Peyer's patch (tissue), 4 donors: Measurements from ENCODE around the gene VDAC1. TPM values are rescaled to one million over a fixed set of nuclear protein-coding genes. Genes with fewer than 3 reads are reported as not detected.
"Not testable (repeated sequence)": the region's sequence is repeated elsewhere in the genome, so short reads cannot be mapped to it uniquely, and the experiment has no call there.

Experiments used
- DNase-seq, 3 donors: peaks; one replicate each; pipeline ENCODE4 v3.0.0-alpha.2; 2017 to 2019
- H3K27ac ChIP-seq, 4 donors: fragments of 200-600 bp; sonication (generic); one replicate each; pipeline ENCODE4 v1.5.1; 2016 to 2019
- H3K27me3 ChIP-seq, 2 donors: fragments of 200-600 bp; sonication (generic); one replicate each; pipeline ENCODE4 v1.5.1; 2019
- H3K36me3 ChIP-seq, 3 donors: fragments of 200-600 bp; sonication (generic); one replicate each; pipeline ENCODE4 v1.5.1; 2016 to 2019
- H3K4me1 ChIP-seq, 4 donors: fragments of 200-600 bp; sonication (generic); one replicate each; pipeline ENCODE4 v1.5.1; 2016 to 2019
- H3K4me3 ChIP-seq, 4 donors: fragments of 200-600 bp; sonication (generic); 1 replicate in 3 of 4; 2 replicates in 1 of 4; pipeline ENCODE4 v1.5.1; 2016 to 2019; ENCODE audit warnings: mild to moderate bottlenecking in 1 of 4
- H3K9me3 ChIP-seq, 4 donors: fragments of 200-600 bp; sonication (generic); one replicate each; pipeline ENCODE4 v1.5.1; 2016 to 2019; ENCODE audit warnings: mild to moderate bottlenecking in 1 of 4
- CTCF ChIP-seq, 6 experiments: fragments of 450-650 bp in 4 of 6; fragments of 200-600 bp in 2 of 6; sonication (generic) in 1 of 6; IDR thresholded peaks; one replicate each; pipeline ENCODE4 v1.5.1; 2017 to 2019; ENCODE audit warnings: antibody characterized with exemption in 6 of 6, mild to moderate bottlenecking in 3 of 6, moderate library complexity in 1 of 6
- POLR2A ChIP-seq, 2 donors: fragments of 450-650 bp; IDR thresholded peaks; one replicate each; pipeline ENCODE4 v1.5.1; 2017; ENCODE audit warnings: antibody characterized with exemption in 2 of 2, mild to moderate bottlenecking in 2 of 2, moderate library complexity in 2 of 2
- total RNA-seq, 4 donors: library from RNA; depleted of rRNA; stranded (reverse); fragments of >200 nt; gene quantifications; one replicate each; pipeline ENCODE4 v1.1.0, GENCODE V29; 2016

VDAC1 gene
- total RNA-seq, 4 donors from 2014 or later = 120 to 289 (median 181) TPM

DNA sequence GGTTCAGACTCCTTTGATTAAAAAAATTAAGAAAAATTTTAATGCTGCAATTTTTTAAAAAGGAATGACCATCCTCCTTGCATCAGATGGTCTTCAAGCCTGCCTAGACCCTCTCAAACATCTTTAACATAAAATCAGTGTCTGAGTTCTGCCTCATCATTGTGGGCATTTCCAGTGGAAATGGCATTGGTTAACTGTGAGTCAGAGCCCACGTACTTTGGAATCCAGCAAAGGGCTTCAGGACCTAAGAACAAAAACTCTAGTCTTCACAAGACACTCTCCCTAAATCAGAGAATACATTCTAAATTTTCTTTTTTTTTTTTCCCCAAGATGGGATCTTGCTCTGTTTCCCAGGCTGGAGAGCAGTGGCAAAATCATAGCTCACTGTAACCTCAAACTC lies 26.9 kb downstream of the VDAC1 start:
- H3K36me3 ChIP-seq = peaks cover 0 to 80% (median 0%) of the 10 kb centered on the region in 3 donors
- no peaks in the 10 kb centered on the region for H3K9me3 ChIP-seq
- H3K27ac ChIP-seq = no peak overlapping the region
- no peak for TF ChIP-seq CTCF (IDR thresholded peaks at IDR 0.05)
- no peak for TF ChIP-seq POLR2A (IDR thresholded peaks at IDR 0.05)
- no peak for DNase-seq
- H3K27me3 ChIP-seq = no peaks in the 10 kb centered on the region
- no peaks in the 10 kb centered on the region for H3K4me1 ChIP-seq
- no peak overlapping the region for H3K4me3 ChIP-seq

GRCh38 chr5:133977161-133977787 lies 27.5 kb downstream of the VDAC1 start:
- Histone ChIP-seq H3K27ac (no peak overlapping the region), H3K27me3 (no peaks in the 10 kb centered on the region), H3K4me3 (no peak overlapping the region), H3K36me3 (peaks cover 0 to 80% (median 0%) of the 10 kb centered on the region in 3 donors), H3K4me1 (no peaks in the 10 kb centered on the region), H3K9me3 (no peaks in the 10 kb centered on the region)
- no peak for DNase-seq
- TF ChIP-seq POLR2A (IDR thresholded peaks at IDR 0.05) = no peak
- TF ChIP-seq CTCF (IDR thresholded peaks at IDR 0.05) = no peak

GRCh38 chr5:133975546-133975945 lies 29.2 kb downstream of the VDAC1 start:
- not testable (repeated sequence) for DNase-seq, H3K4me1 ChIP-seq, H3K27ac ChIP-seq, H3K9me3 ChIP-seq, H3K27me3 ChIP-seq, H3K4me3 ChIP-seq
- H3K36me3 ChIP-seq = peaks cover 0 to 77% (median 0%) of the 10 kb centered on the region in 3 donors

GRCh38 chr5:133974142-133974541 lies 30.6 kb downstream of the VDAC1 start:
- peaks cover 0 to 70% (median 0%) of the 10 kb centered on the region in 3 donors for H3K36me3 ChIP-seq
- DNase-seq = no peak
- H3K4me1 ChIP-seq = peaks cover 0 to 7% (median 2%) of the 10 kb centered on the region in 4 donors

DNA sequence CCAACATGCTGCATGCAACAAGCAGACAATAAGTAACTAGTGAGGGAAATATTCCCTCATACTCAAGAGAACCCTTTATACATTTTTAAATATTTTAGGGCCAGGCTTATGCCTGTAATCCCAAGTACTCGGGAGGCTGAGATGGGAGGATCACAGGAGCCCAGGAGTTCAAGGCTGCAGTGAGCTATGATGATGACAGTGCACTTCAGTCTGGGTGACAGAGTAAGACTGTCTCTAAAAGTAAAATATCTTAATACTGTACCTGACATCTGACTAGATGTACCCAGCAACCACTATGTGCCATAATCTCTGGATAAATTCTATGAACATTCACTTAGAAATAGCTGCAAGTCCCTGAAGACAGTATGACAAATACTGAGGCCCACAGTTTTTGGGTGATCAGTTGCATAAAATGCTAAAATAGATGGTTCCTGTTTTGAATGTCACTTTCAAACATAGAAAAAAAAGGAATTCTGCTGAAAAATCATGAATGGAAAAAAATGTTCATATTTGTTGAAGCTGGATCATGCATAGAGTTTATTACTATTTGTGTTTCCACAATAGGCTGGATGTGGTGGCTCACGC lies 34.4 kb downstream of the VDAC1 start:
- no peaks in the 10 kb centered on the region for H3K9me3 ChIP-seq
- TF ChIP-seq POLR2A (IDR thresholded peaks at IDR 0.05) (no peak), CTCF (IDR thresholded peaks at IDR 0.05) (no peak)
- H3K4me1 ChIP-seq = peaks cover 0 to 17% (median 4%) of the 10 kb centered on the region in 4 donors
- no peaks in the 10 kb centered on the region for H3K27me3 ChIP-seq
- H3K4me3 ChIP-seq = no peak overlapping the region
- no peak for DNase-seq
- H3K36me3 ChIP-seq = peaks cover 0 to 45% (median 0%) of the 10 kb centered on the region in 3 donors
- H3K27ac ChIP-seq = no peak overlapping the region

More at GRCh38 chr5:133974142-133974541, 30.6 kb downstream of the VDAC1 start:
- H3K9me3 ChIP-seq = no peaks in the 10 kb centered on the region
- no peaks in the 10 kb centered on the region for H3K27me3 ChIP-seq
- H3K27ac ChIP-seq = no peak overlapping the region
- H3K4me3 ChIP-seq = no peak overlapping the region
- TF ChIP-seq CTCF (IDR thresholded peaks at IDR 0.05) = no peak

DNA sequence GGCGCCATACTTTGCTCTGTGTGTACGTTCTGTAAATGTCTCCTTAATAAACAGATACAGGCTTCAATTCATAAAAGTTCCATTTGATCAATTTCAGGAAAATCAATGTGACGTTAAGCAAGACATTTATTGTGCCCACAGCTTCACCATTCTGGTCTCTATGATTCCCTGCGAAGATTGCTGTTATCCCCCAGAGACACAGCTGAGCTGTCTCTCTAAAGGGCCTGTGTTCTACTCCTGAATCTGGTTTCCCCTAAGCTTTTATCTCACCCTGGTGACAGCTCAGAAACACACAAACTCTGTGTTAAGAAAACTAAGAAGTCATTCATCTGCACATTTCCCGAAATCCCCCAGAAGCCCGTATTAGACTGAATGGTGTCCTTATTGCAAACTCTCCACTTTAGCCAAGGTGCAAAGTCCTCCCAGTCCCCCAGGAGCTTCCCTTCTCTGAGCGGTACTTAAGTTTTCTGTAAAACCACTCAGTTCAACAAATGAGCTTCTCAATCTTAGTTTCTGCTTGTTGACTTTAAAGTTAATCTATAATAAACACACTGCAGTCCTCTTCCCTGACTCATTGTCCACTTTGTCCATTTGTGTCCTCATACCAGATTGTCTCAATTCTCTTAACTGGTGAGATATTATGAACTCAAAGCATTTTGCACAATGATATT lies 35.0 kb downstream of the VDAC1 start:
- Histone ChIP-seq H3K9me3 (no peaks in the 10 kb centered on the region), H3K27ac (peak overlapping the region in 3 of 4 donors; percentile 81 to 88 (median 87)), H3K36me3 (peaks cover 0 to 39% (median 0%) of the 10 kb centered on the region in 3 donors), H3K4me1 (peaks cover 0 to 17% (median 4%) of the 10 kb centered on the region in 4 donors), H3K4me3 (peak overlapping the region in 1 of 4 donors; percentile 65), H3K27me3 (no peaks in the 10 kb centered on the region)
- TF ChIP-seq POLR2A (IDR thresholded peaks at IDR 0.05) (no peak), CTCF (IDR thresholded peaks at IDR 0.05) (no peak)
- no peak for DNase-seq
